Measurements from ENCODE around the gene FYN. TPM values are rescaled to one million over a fixed set of nuclear protein-coding genes. Genes with fewer than 3 reads are reported as not detected.

FYN gene
- polyA plus RNA-seq, 1 donor (not counting 4 experiments of a cell fraction or from before 2014, with no cell fraction given), result 24.7 TPM

GRCh38 chr6:111866857-111867256, 6.4 kb downstream of the FYN start:
- Histone ChIP-seq H3K79me2 (ENCODE audit: control insufficient read depth, insufficient read depth, low read length) (peaks cover 51% of the 10 kb centered on the region), H3K27ac (ENCODE audit: control insufficient read depth, insufficient read depth, low read length) (no peak overlapping the region), H2AFZ (ENCODE audit: control insufficient read depth, low read length) (no peak overlapping the region), H3K9me3 (ENCODE audit: control insufficient read depth, low read depth, low read length) (no peaks in the 10 kb centered on the region), H4K20me1 (ENCODE audit: control insufficient read depth, extremely low read depth, insufficient read depth, low read length) (no peaks in the 10 kb centered on the region), H3K4me2 (ENCODE audit: control insufficient read depth, extremely low read depth, insufficient read depth, low read depth, low read length) (no peak overlapping the region), H3K36me3 (ENCODE audit: control insufficient read depth in 2 of 2, extremely low read depth in 1 of 2, insufficient read depth in 2 of 2, low read length in 2 of 2) (no peaks in the 10 kb centered on the region), H3K4me3 (ENCODE audit: control insufficient read depth in 2 of 3, extremely low read depth in 1 of 3, insufficient read depth in 2 of 3, low read depth in 1 of 3, low read length in 3 of 3) (no peak overlapping the region), H3K9me1 (ENCODE audit: control insufficient read depth, extremely low read depth, insufficient read depth, low read length) (no peaks in the 10 kb centered on the region), H3K9ac (ENCODE audit: control insufficient read depth, extremely low read depth, insufficient read depth, low read length) (no peak overlapping the region), H3K4me1 (ENCODE audit: control insufficient read depth, extremely low read depth, insufficient read depth, low read length) (no peaks in the 10 kb centered on the region), H3K27me3 (ENCODE audit: control insufficient read depth, extremely low read depth, insufficient read depth, low read length) (no peaks in the 10 kb centered on the region)
- FAIRE-seq (no peak), DNase-seq (ENCODE audit: low read depth, low spot score) (no peak)
- TF ChIP-seq CTCF (optimal IDR thresholded peaks at IDR 0.05 in 1 of 3, IDR thresholded peaks at IDR 0.05 in 1 of 3, conservative IDR thresholded peaks at IDR 0.05 in 1 of 3; ENCODE audit: extremely low read depth in 1 of 3, insufficient read depth in 2 of 3, low read length in 3 of 3) (no peak), EZH2 (IDR thresholded peaks at IDR 0.05; ENCODE audit: low read length) (no peak)
- dilution Hi-C loops (cut with MboI; ENCODE audit: extremely low pct_ligation_motif_present, low sequenced_read_pairs), result no loop called here

DNA sequence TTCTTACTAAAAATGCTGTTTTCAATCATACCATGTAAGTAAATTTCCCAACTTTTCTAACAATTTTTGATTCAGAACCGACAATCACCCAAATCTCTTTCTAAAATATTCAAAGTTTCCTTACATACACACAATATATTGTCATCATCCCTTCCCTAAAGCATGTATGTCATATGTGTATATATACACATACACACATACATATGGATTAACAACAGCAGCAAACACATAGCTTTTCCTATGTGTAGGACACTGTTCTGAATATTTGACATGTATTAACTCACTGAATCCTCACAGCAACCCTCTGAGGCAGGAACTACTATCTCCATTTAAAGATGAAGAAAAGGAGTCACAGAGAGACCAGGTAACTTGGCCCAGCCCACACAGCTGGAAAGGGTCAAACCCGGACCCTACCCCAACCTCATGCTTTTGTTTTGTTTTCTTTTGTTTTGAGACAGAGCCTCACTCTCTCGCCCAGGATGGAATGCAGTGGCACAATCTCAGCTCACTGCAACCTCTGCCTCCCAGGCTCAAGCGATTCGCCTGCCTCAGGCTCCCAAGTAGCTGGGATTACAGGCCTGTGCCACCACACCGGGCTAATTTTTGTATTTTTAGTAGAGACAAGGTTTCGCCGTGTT, 7.2 kb downstream of the FYN start:
- no peaks in the 10 kb centered on the region for H3K9me1 ChIP-seq (ENCODE audit: control insufficient read depth, extremely low read depth, insufficient read depth, low read length)
- no peak overlapping the region for H3K27ac ChIP-seq (ENCODE audit: control insufficient read depth, insufficient read depth, low read length)
- no peak overlapping the region for H2AFZ ChIP-seq (ENCODE audit: control insufficient read depth, low read length)
- H3K9me3 ChIP-seq (ENCODE audit: control insufficient read depth, low read depth, low read length), result no peaks in the 10 kb centered on the region
- H3K36me3 ChIP-seq (ENCODE audit: control insufficient read depth in 2 of 2, extremely low read depth in 1 of 2, insufficient read depth in 2 of 2, low read length in 2 of 2), result no peaks in the 10 kb centered on the region
- no peak overlapping the region for H3K4me2 ChIP-seq (ENCODE audit: control insufficient read depth, extremely low read depth, insufficient read depth, low read depth, low read length)
- FAIRE-seq, result no peak
- H3K79me2 ChIP-seq (ENCODE audit: control insufficient read depth, insufficient read depth, low read length), result peaks cover 54% of the 10 kb centered on the region
- TF ChIP-seq CTCF (optimal IDR thresholded peaks at IDR 0.05 in 1 of 3, IDR thresholded peaks at IDR 0.05 in 1 of 3, conservative IDR thresholded peaks at IDR 0.05 in 1 of 3; ENCODE audit: extremely low read depth in 1 of 3, insufficient read depth in 2 of 3, low read length in 3 of 3), result no peak
- no peak for TF ChIP-seq EZH2 (IDR thresholded peaks at IDR 0.05; ENCODE audit: low read length)
- H3K4me1 ChIP-seq (ENCODE audit: control insufficient read depth, extremely low read depth, insufficient read depth, low read length), result no peaks in the 10 kb centered on the region
- H3K9ac ChIP-seq (ENCODE audit: control insufficient read depth, extremely low read depth, insufficient read depth, low read length), result no peak overlapping the region
- H3K27me3 ChIP-seq (ENCODE audit: control insufficient read depth, extremely low read depth, insufficient read depth, low read length), result no peaks in the 10 kb centered on the region
- no peak for DNase-seq (ENCODE audit: low read depth, low spot score)
- H4K20me1 ChIP-seq (ENCODE audit: control insufficient read depth, extremely low read depth, insufficient read depth, low read length), result no peaks in the 10 kb centered on the region
- dilution Hi-C loops (cut with MboI; ENCODE audit: extremely low pct_ligation_motif_present, low sequenced_read_pairs), result no loop called here
- no peak overlapping the region for H3K4me3 ChIP-seq (ENCODE audit: control insufficient read depth in 2 of 3, extremely low read depth in 1 of 3, insufficient read depth in 2 of 3, low read depth in 1 of 3, low read length in 3 of 3)
